Body of pancreas (tissue), 4 donors: Measurements from ENCODE around the gene ANXA5. TPM values are rescaled to one million over a fixed set of nuclear protein-coding genes. Genes with fewer than 3 reads are reported as not detected.

Experiments
- ATAC-seq: fragments of 150-250 bp; one replicate; pipeline ENCODE4 v1.9.1; 2016
- DNase-seq, 4 donors: peaks; one replicate each; pipeline ENCODE4 v3.0.0-alpha.2; 2019
- H3K27ac ChIP-seq, 4 donors: fragments of 200-600 bp; sonication (generic); 1 replicate in 3 of 4; 2 replicates in 1 of 4; pipeline versions ENCODE4 v1.5.1 to v1.6.1; 2016 to 2019; ENCODE audit warnings: mild to moderate bottlenecking in 1 of 4, mixed read lengths in 1 of 4, moderate library complexity in 1 of 4
- H3K27me3 ChIP-seq, 2 donors: fragments of 200-600 bp; sonication (generic); one replicate each; pipeline ENCODE4 v1.6.0; 2016; ENCODE audit warnings: mild to moderate bottlenecking in 1 of 2
- H3K36me3 ChIP-seq, 2 donors: fragments of 200-600 bp; sonication (generic); replicated peaks in 1 of 2; 2 replicates each; pipeline ENCODE4 v1.5.1; 2016; ENCODE audit warnings: low read depth in 2 of 2; ENCODE audit not compliant: insufficient read depth in 1 of 2
- H3K4me1 ChIP-seq: fragments of 200-600 bp; sonication (generic); one replicate; pipeline ENCODE4 v1.6.0; 2016
- H3K4me3 ChIP-seq, 2 donors: fragments of 200-600 bp; sonication (generic); 1 replicate in 1 of 2; 2 replicates in 1 of 2; pipeline ENCODE4 v1.5.1; 2016 to 2019
- H3K9me3 ChIP-seq, 3 donors: fragments of 200-600 bp; sonication (generic); 1 replicate in 2 of 3; 2 replicates in 1 of 3; pipeline ENCODE4 v1.5.1; 2016
- CTCF ChIP-seq, 7 experiments: fragments of 450-650 bp in 4 of 7; fragments of 200-600 bp in 3 of 7; sonication (generic) in 3 of 7; IDR thresholded peaks; one replicate each; pipeline ENCODE4 v1.5.1; 2016 to 2019; ENCODE audit warnings: antibody characterized with exemption in 7 of 7
- POLR2A ChIP-seq, 3 donors: fragments of 450-650 bp; IDR thresholded peaks; one replicate each; pipeline ENCODE4 v1.6.1; 2016; ENCODE audit warnings: antibody characterized with exemption in 3 of 3, mild to moderate bottlenecking in 2 of 3
- WGBS, 2 donors: methylation state at CpG; one replicate each; pipeline ENCODE4 v1.1.5; 2017; 5-methylcytosine and 5-hydroxymethylcytosine counted together
- intact Hi-C: fragments of 100-400 bp; cut with DNase I; formaldehyde crosslinking; loops from one replicate; pipeline ENCODE4 v1.15.1; 2023
- total RNA-seq, 2 donors: library from RNA; depleted of rRNA; stranded (reverse); fragments of >200 nt; gene quantifications; one replicate each; pipeline ENCODE4 v1.1.0, GENCODE V29; 2016

The ANXA5 gene
- total RNA-seq, 2 donors from 2014 or later, result 126 to 180 TPM

DNA sequence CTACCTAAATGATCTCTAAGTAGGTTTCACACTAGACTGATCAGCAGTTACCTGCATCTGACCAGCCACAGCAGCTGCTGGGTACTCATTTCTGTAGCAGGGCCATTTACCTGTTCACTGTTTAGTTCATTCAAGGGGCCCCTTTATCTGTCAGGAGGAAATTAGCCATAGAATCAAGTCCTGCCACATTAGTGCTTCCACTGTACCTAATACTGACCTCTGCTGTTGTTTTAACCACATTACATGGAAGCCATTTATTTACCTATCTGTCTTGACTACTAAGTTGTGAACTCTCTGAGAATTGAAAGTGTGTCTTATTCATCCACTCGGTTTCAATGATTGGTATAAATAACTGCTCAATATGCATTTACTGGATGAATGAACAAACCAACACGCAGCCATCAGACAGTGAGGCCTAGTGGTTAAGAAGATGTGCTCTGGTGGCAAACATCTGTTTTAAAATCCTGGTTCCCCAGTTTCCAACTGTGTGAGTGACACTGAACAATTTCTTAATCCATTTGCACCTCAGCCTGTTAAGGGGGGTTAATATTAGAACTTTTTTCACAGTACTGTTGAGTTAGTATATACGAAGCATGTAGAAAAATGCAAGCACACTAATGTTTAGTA is 30.0 kb upstream of the ANXA5 start:
- no peak overlapping the region for H3K27ac ChIP-seq
- TF ChIP-seq POLR2A (IDR thresholded peaks at IDR 0.05), result no peak
- TF ChIP-seq CTCF (IDR thresholded peaks at IDR 0.05), result peak; percentile 43 to 81 (median 75)
- WGBS, 2 donors, result 27% methylated on average over 3 of the region's 3 CpGs
- H3K4me1 ChIP-seq, result no peaks in the 10 kb centered on the region
- no peaks in the 10 kb centered on the region for H3K9me3 ChIP-seq
- H3K4me3 ChIP-seq, result no peak overlapping the region
- no peak for DNase-seq
- peak; percentile 83 for ATAC-seq
- H3K27me3 ChIP-seq, result no peaks in the 10 kb centered on the region
- intact Hi-C loops, result no loop called here
- H3K36me3 ChIP-seq, result no peaks in the 10 kb centered on the region

DNA sequence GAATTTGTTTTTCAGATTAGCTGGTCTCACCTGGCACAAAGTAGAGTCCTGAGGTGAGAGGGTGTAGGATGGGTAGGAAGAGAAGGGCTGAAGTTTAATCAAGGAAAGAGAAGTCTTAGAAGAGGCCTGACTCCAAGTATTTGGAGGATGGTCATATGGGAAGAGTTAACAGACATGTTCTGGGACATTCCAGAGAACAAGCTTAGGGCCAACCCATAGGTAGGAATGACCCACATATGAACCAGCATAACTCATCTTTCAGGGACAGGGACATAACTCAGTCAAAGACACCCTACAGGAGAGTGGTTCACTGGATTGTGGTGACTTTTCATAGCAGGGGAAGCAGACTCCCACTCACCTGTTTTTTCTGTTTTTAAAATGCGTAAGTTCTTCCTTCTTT is 27.9 kb upstream of the ANXA5 start:
- no peak for TF ChIP-seq CTCF (IDR thresholded peaks at IDR 0.05)
- TF ChIP-seq POLR2A (IDR thresholded peaks at IDR 0.05), result no peak
- Histone ChIP-seq H3K4me1 (no peaks in the 10 kb centered on the region), H3K36me3 (no peaks in the 10 kb centered on the region), H3K27ac (no peak overlapping the region), H3K27me3 (no peaks in the 10 kb centered on the region), H3K9me3 (no peaks in the 10 kb centered on the region), H3K4me3 (no peak overlapping the region)
- ATAC-seq (no peak), DNase-seq (no peak)
- intact Hi-C loops, result no loop called here
- WGBS, 2 donors, result 85 to 94% methylated on average over 1 of the region's 1 CpG

DNA sequence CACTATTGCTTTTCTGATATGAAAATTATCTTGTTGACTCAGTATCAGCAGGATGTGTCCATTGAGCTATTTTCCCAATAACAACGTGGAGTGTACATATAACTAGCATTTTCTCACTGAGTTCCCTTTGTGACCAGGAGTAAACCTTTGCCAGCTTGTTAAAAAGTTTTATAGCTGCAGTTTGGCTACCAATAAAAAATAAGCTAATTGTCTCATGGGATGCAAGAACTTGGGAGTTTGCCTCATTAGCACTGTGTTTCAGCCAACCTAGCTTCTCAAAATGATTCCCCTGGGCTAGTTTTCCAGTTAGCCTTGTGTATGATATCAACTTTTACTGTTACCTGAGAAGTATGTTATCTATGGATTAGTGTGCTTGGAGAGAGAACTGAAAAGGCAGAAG is 24.9 kb upstream of the ANXA5 start:
- intact Hi-C loops, result no loop called here
- DNase-seq, result no peak
- no peak for TF ChIP-seq CTCF (IDR thresholded peaks at IDR 0.05)
- no peak for TF ChIP-seq POLR2A (IDR thresholded peaks at IDR 0.05)
- Histone ChIP-seq H3K27me3 (no peaks in the 10 kb centered on the region), H3K9me3 (no peaks in the 10 kb centered on the region), H3K4me3 (no peak overlapping the region), H3K27ac (no peak overlapping the region), H3K4me1 (no peaks in the 10 kb centered on the region), H3K36me3 (no peaks in the 10 kb centered on the region)
- no peak for ATAC-seq
- WGBS, 2 donors, result 33 to 37% methylated on average over 1 of the region's 1 CpG

- H3K4me1 ChIP-seq, result no peaks in the 10 kb centered on the region
- ATAC-seq (no peak), DNase-seq (no peak)
- TF ChIP-seq CTCF (IDR thresholded peaks at IDR 0.05), result no peak
- TF ChIP-seq POLR2A (IDR thresholded peaks at IDR 0.05), result no peak
- no peak overlapping the region for H3K4me3 ChIP-seq
- H3K27ac ChIP-seq, result no peak overlapping the region
- intact Hi-C loops, result no loop called here
- H3K36me3 ChIP-seq, result no peaks in the 10 kb centered on the region
- no peaks in the 10 kb centered on the region for H3K9me3 ChIP-seq
- 52 to 63% methylated on average over 1 of the region's 1 CpG for WGBS, 2 donors
- H3K27me3 ChIP-seq, result no peaks in the 10 kb centered on the region
Observed at GRCh38 chr4:121720109-121720508, 23.3 kb upstream of the ANXA5 start.

DNA sequence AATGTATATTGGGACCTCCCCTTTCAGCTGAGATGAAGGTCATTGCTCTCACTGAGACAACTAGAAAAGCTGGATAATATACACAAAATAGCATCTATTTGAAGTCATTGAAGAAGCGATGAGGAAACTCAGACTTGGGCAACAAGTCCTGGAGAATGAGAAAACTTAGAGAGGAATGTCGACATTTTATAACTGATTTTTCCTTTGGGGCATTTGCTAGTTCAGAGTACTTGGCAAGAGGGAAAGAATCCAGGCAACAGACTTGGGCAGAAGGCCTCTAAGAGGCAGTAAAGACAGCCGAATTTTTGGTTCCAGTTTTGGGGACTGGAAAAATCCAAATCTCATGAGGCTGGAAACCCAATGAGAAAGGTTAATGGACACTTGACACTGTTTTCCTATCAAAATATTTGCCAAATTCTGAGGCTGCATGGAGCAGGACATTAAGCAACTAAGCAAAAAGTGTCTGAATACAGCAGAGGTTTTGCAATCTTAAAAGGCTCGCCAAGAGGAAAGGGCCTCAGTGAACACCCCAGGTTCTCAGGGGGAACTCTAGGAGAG is 21.0 kb upstream of the ANXA5 start:
- DNase-seq, result no peak
- H3K27me3 ChIP-seq, result no peaks in the 10 kb centered on the region
- no peaks in the 10 kb centered on the region for H3K36me3 ChIP-seq
- TF ChIP-seq CTCF (IDR thresholded peaks at IDR 0.05) (no peak), POLR2A (IDR thresholded peaks at IDR 0.05) (no peak)
- H3K4me1 ChIP-seq, result no peaks in the 10 kb centered on the region
- no peak overlapping the region for H3K27ac ChIP-seq
- no peaks in the 10 kb centered on the region for H3K9me3 ChIP-seq
- no peak overlapping the region for H3K4me3 ChIP-seq
- intact Hi-C loops, result no loop called here
- peak; percentile 59 for ATAC-seq
- WGBS, 2 donors, result 63 to 72% methylated on average over 4 of the region's 4 CpGs
